Thyroid gland (tissue), 4 donors: ENCODE data around the gene CYP19A1.

Experiments used
- CTCF ChIP-seq, 6 experiments: fragments of 200-600 bp in 3 of 6; fragments of 450-650 bp in 3 of 6; sonication (generic) in 3 of 6; IDR thresholded peaks; one replicate each; pipeline ENCODE4 v1.5.1; 2016 to 2019; ENCODE audit warnings: antibody characterized with exemption in 6 of 6, mild to moderate bottlenecking in 2 of 6, inconsistent platforms in 1 of 6, moderate library complexity in 1 of 6
- POLR2A ChIP-seq, 2 donors: fragments of 450-650 bp; IDR thresholded peaks; one replicate each; pipeline ENCODE4 v1.6.1; 2017; ENCODE audit warnings: antibody characterized with exemption in 2 of 2, mild to moderate bottlenecking in 2 of 2, moderate library complexity in 1 of 2

DNA sequence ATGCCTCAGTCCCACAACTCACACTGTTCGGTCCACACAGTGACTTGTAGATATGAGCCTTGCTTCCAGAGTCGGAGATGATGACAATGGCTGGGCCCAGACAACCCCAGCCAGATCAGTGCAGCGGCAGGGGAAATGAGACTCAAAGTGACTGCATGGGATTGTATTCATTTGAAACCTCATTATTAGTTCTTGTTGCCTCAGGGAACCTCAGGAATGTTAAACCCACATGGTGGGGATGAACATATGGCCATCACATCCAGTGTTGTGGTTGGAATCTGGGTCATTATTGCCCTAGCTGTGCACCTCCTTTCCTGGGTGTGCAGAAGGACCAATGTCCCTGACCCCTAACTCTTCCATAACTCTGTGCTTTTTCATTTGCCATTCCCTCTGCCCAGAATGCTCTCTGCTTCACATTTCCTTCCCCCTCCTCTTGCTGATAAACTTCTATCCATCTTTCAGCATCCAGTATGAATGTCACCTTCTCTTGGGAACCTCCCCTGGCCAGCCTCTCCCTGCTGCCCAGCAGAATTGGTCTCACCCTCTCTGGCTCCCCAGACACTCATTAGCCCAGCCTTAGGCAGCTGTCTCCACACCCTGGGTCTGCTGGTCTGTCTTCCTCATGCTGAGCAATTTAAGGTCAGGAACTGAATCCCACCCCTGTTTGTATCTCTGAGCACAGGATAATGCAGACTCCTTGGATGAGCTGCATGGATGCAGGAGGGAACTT is 176.7 kb downstream of the CYP19A1 start:
- TF ChIP-seq CTCF (IDR thresholded peaks at IDR 0.05) (no peak), POLR2A (IDR thresholded peaks at IDR 0.05) (no peak)
